ENCODE measurements around the gene PCDHGA9.
A peak's percentile ranks its signal among the peaks of the same experiment; 100 is the strongest.

DNA sequence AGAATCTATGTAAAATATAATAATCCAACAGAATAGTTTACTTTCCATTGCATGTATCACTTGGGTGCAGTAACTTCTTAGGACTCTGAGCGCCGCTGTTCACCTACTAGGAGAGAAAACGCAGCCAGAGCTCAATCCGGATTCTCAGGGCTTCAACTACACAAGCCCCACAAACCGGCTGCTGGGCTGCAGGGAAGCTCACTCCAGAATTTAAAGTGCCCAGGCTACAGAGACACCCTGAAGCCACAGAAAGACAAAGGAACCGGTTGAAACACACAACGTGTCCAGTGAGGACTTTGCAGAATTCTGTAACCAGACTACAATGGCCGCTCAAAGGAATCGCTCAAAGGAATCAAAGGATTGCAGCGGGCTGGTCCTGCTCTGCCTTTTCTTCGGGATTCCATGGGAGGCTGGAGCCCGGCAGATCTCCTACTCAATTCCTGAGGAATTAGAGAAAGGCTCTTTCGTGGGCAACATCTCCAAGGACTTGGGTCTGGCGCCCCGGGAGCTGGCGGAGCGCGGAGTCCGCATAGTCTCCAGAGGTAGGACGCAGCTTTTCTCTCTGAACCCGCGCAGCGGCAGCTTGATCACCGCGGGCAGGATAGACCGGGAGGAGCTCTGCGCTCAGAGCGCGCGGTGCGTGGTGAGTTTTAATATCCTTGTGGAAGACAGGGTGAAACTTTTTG is 10.4 kb downstream of the PCDHGA9 start, which contains the start of gene PCDHGA10:
- no peak for TF ChIP-seq EP300 (IDR thresholded peaks at IDR 0.05)
- TF ChIP-seq, protein P1, sequence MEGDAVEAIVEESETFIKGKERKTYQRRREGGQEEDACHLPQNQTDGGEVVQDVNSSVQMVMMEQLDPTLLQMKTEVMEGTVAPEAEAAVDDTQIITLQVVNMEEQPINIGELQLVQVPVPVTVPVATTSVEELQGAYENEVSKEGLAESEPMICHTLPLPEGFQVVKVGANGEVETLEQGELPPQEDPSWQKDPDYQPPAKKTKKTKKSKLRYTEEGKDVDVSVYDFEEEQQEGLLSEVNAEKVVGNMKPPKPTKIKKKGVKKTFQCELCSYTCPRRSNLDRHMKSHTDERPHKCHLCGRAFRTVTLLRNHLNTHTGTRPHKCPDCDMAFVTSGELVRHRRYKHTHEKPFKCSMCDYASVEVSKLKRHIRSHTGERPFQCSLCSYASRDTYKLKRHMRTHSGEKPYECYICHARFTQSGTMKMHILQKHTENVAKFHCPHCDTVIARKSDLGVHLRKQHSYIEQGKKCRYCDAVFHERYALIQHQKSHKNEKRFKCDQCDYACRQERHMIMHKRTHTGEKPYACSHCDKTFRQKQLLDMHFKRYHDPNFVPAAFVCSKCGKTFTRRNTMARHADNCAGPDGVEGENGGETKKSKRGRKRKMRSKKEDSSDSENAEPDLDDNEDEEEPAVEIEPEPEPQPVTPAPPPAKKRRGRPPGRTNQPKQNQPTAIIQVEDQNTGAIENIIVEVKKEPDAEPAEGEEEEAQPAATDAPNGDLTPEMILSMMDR (IDR thresholded peaks at IDR 0.05): peak; percentile 17 to 47
- TF ChIP-seq POLR2A (IDR thresholded peaks at IDR 0.05): no peak

Measured in suprapubic skin (tissue), 3 donors.